ENCODE results near the gene DDX50.
A peak's percentile ranks its signal among the peaks of the same experiment; 100 is the strongest.
"Not testable (repeated sequence)": the region's sequence is repeated elsewhere in the genome, so short reads cannot be mapped to it uniquely, and the experiment has no call there.

The DDX50 gene

GRCh38 chr10:68902382-68902781, 1.3 kb downstream of the DDX50 start:
- no peak for DNase-seq

- no peak for DNase-seq
These were observed 23.5 kb downstream of the DDX50 start for GRCh38 chr10:68924593-68924992.

GRCh38 chr10:68925489-68925888, 24.4 kb downstream of the DDX50 start:
- no peak for DNase-seq

GRCh38 chr10:68929157-68929556, 28.0 kb downstream of the DDX50 start:
- DNase-seq: not testable (repeated sequence)

GRCh38 chr10:68929888-68930287, 28.8 kb downstream of the DDX50 start:
- DNase-seq: not testable (repeated sequence)

- DNase-seq: not testable (repeated sequence)
These were observed 31.7 kb downstream of the DDX50 start for GRCh38 chr10:68932860-68933259.

GRCh38 chr10:68934994-68935393, 33.9 kb downstream of the DDX50 start:
- no peak for DNase-seq

GRCh38 chr10:68938117-68938516, 37.0 kb downstream of the DDX50 start:
- DNase-seq: no peak

- no peak for DNase-seq
These were observed 37.8 kb downstream of the DDX50 start for GRCh38 chr10:68938884-68939283.

GRCh38 chr10:68940917-68941316, 39.8 kb downstream of the DDX50 start:
- not testable (repeated sequence) for DNase-seq

GRCh38 chr10:68950598-68950997, 49.5 kb downstream of the DDX50 start:
- no peak for DNase-seq

GRCh38 chr10:68954904-68955303, 53.8 kb downstream of the DDX50 start:
- no peak for DNase-seq

- DNase-seq: no peak
These were observed 54.3 kb downstream of the DDX50 start for GRCh38 chr10:68955355-68955831.

GRCh38 chr10:68955832-68956532, 54.9 kb downstream of the DDX50 start, which contains the start of gene DDX21:
Gene DDX21 (plus strand): TSS chr10:68956170. CDS start chr10:68956226, 56 bp downstream.
- DNase-seq: peak; percentile 77

GRCh38 chr10:68957284-68957615, 56.1 kb downstream of the DDX50 start:
- DNase-seq: no peak

GRCh38 chr10:68957654-68958053, 56.5 kb downstream of the DDX50 start:
- DNase-seq: no peak

GRCh38 chr10:68959695-68960527, 58.8 kb downstream of the DDX50 start:
- DNase-seq: no peak

GRCh38 chr10:68963151-68963550, 62.0 kb downstream of the DDX50 start:
- DNase-seq: no peak

GRCh38 chr10:68973975-68974374, 72.9 kb downstream of the DDX50 start:
- DNase-seq: no peak

GRCh38 chr10:68975936-68976473, 74.9 kb downstream of the DDX50 start:
- not testable (repeated sequence) for DNase-seq

- not testable (repeated sequence) for DNase-seq
These were observed 78.6 kb downstream of the DDX50 start for GRCh38 chr10:68979738-68980137.

- DNase-seq: peak; percentile 0
These were observed 80.0 kb downstream of the DDX50 start for GRCh38 chr10:68981074-68981473.

- no peak for DNase-seq
These were observed 81.3 kb downstream of the DDX50 start for GRCh38 chr10:68982389-68982788.

- no peak for DNase-seq
These were observed 86.5 kb downstream of the DDX50 start for GRCh38 chr10:68987611-68988010.
